ENCODE results near the gene DUSP3. TPM values are rescaled to one million over a fixed set of nuclear protein-coding genes. Genes with fewer than 3 reads are reported as not detected.

The DUSP3 gene
- total RNA-seq, 1 donor from 2014 or later = 54.6 TPM

- Mint-ChIP-seq H3K9me3 (ENCODE audit: unreplicated experiment) (no peaks in the 10 kb centered on the region), H3K27ac (ENCODE audit: unreplicated experiment) (no peak overlapping the region), H3K4me3 (ENCODE audit: unreplicated experiment) (no peak overlapping the region), H3K27me3 (ENCODE audit: unreplicated experiment) (no peaks in the 10 kb centered on the region), H3K4me1 (ENCODE audit: low read depth, unreplicated experiment) (no peaks in the 10 kb centered on the region), H3K36me3 (ENCODE audit: unreplicated experiment) (no peaks in the 10 kb centered on the region)
- DNase-seq = no peak
- TF ChIP-seq, protein P1, sequence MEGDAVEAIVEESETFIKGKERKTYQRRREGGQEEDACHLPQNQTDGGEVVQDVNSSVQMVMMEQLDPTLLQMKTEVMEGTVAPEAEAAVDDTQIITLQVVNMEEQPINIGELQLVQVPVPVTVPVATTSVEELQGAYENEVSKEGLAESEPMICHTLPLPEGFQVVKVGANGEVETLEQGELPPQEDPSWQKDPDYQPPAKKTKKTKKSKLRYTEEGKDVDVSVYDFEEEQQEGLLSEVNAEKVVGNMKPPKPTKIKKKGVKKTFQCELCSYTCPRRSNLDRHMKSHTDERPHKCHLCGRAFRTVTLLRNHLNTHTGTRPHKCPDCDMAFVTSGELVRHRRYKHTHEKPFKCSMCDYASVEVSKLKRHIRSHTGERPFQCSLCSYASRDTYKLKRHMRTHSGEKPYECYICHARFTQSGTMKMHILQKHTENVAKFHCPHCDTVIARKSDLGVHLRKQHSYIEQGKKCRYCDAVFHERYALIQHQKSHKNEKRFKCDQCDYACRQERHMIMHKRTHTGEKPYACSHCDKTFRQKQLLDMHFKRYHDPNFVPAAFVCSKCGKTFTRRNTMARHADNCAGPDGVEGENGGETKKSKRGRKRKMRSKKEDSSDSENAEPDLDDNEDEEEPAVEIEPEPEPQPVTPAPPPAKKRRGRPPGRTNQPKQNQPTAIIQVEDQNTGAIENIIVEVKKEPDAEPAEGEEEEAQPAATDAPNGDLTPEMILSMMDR (IDR thresholded peaks at IDR 0.05; ENCODE audit: partially characterized antibody, unreplicated experiment) = no peak
These were observed 11.1 kb downstream of the DUSP3 start for GRCh38 chr17:43767713-43768059.

GRCh38 chr17:43767053-43767712 is 11.6 kb downstream of the DUSP3 start:
- no peaks in the 10 kb centered on the region for H3K27me3 Mint-ChIP-seq (ENCODE audit: unreplicated experiment)
- H3K4me3 Mint-ChIP-seq (ENCODE audit: unreplicated experiment) = no peak overlapping the region
- no peaks in the 10 kb centered on the region for H3K9me3 Mint-ChIP-seq (ENCODE audit: unreplicated experiment)
- DNase-seq = no peak
- TF ChIP-seq, protein P1 (IDR thresholded peaks at IDR 0.05; ENCODE audit: partially characterized antibody, unreplicated experiment) = no peak
- no peaks in the 10 kb centered on the region for H3K4me1 Mint-ChIP-seq (ENCODE audit: low read depth, unreplicated experiment)
- H3K27ac Mint-ChIP-seq (ENCODE audit: unreplicated experiment) = no peak overlapping the region
- H3K36me3 Mint-ChIP-seq (ENCODE audit: unreplicated experiment) = no peaks in the 10 kb centered on the region

DNA sequence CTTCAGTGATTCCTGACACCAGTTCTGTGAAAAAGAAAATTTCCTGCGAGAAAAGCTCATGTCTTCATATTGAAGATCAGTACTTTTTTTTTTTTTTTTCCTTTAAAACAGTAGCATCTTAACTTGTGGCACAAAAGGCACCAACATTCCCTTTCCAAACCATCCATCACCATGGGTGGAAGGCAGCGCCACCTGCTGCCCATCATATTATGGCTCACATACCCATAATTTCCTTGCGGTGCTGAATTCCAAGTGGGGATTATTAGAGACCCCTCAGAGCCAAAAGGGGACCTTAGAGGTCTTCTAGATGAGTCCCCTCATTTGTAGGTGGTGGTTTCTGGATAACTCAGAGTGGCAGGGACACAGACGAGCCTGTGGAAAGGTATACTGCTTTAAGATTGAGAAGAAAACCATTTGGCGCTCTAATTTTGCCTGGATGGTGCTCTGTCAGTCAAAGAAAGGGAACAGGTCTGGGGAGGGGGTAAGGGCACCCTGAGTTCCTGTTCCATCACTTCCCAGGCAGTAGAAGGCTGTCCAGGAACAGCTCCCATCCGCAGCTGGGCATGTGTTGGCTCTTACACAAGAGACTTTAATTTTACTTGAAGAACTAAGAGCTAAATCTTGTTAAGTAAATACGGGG is 12.2 kb downstream of the DUSP3 start:
- peak; percentile 86 for DNase-seq
- TF ChIP-seq, protein P1 (IDR thresholded peaks at IDR 0.05; ENCODE audit: partially characterized antibody, unreplicated experiment) = peak; percentile 91
- Mint-ChIP-seq H3K36me3 (ENCODE audit: unreplicated experiment) (no peaks in the 10 kb centered on the region), H3K4me3 (ENCODE audit: unreplicated experiment) (no peak overlapping the region), H3K9me3 (ENCODE audit: unreplicated experiment) (no peaks in the 10 kb centered on the region), H3K27ac (ENCODE audit: unreplicated experiment) (no peak overlapping the region), H3K4me1 (ENCODE audit: low read depth, unreplicated experiment) (no peaks in the 10 kb centered on the region), H3K27me3 (ENCODE audit: unreplicated experiment) (no peaks in the 10 kb centered on the region)

DNA sequence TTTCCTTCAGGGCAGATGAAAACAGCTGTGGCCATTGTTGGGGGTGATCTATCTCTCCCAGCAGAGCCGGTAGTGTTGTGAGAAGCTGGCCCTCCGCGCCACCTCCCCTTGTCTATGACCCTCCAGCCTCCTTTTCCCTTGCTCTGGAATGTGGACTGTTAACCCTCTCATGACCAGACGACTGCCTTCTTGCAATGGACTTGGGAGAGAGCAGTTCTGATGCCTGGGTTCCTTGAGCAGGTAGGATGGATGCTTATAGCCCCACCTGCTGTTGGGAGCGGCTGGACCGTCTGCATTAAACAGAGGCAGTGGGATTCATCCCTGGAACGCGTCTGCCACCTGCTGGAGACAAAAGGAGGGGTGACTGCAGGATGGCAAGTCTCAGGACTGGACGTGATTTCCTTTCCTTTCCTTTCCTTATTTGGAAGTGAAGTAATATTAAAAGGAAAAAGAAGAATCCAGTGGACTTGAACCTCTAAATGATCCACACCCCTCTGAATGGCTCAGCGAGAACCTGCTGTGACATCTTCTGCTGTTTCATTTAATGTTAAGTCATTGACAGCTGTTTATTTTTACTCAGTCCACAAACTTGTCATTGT is 18.4 kb downstream of the DUSP3 start:
- DNase-seq = peak; percentile 96
- TF ChIP-seq, protein P1 (IDR thresholded peaks at IDR 0.05; ENCODE audit: partially characterized antibody, unreplicated experiment) = peak; percentile 94
- no peaks in the 10 kb centered on the region for H3K9me3 Mint-ChIP-seq (ENCODE audit: unreplicated experiment)
- H3K27me3 Mint-ChIP-seq (ENCODE audit: unreplicated experiment) = peaks cover 4% of the 10 kb centered on the region
- no peak overlapping the region for H3K27ac Mint-ChIP-seq (ENCODE audit: unreplicated experiment)
- no peak overlapping the region for H3K4me3 Mint-ChIP-seq (ENCODE audit: unreplicated experiment)
- H3K36me3 Mint-ChIP-seq (ENCODE audit: unreplicated experiment) = no peaks in the 10 kb centered on the region
- H3K4me1 Mint-ChIP-seq (ENCODE audit: low read depth, unreplicated experiment) = no peaks in the 10 kb centered on the region

DNA sequence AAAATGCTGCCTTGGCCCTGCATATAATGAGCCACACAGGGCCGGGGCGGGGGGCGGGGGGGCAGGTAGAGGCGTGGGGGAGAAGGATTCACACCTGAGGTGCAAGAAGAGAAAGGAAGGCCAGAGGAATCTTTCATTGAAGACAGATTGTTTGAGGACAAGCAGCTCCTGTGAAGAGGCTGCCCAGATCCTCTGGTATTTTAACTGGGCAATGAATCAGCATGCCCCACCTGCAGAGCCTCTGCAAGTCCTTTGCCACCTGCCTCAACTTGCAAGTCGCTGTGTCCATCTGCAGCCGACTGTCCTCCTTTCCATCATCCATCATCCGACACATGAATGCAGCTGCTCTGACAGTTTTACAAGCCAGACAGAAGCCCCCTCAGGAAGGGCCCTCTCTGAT is 18.9 kb downstream of the DUSP3 start:
- H3K4me1 Mint-ChIP-seq (ENCODE audit: low read depth, unreplicated experiment) = no peaks in the 10 kb centered on the region
- H3K27ac Mint-ChIP-seq (ENCODE audit: unreplicated experiment) = no peak overlapping the region
- H3K4me3 Mint-ChIP-seq (ENCODE audit: unreplicated experiment) = no peak overlapping the region
- TF ChIP-seq, protein P1 (IDR thresholded peaks at IDR 0.05; ENCODE audit: partially characterized antibody, unreplicated experiment) = no peak
- no peaks in the 10 kb centered on the region for H3K36me3 Mint-ChIP-seq (ENCODE audit: unreplicated experiment)
- H3K27me3 Mint-ChIP-seq (ENCODE audit: unreplicated experiment) = peaks cover 4% of the 10 kb centered on the region
- H3K9me3 Mint-ChIP-seq (ENCODE audit: unreplicated experiment) = no peaks in the 10 kb centered on the region
- no peak for DNase-seq
